Skeletal muscle satellite cell (primary cell): Measurements from ENCODE around the gene ST3GAL4.

Experiments
- H3K27me3 ChIP-seq: 2 replicates; pipeline ENCODE4 v1.7.0; 2013; ENCODE audit warnings: low read length; ENCODE audit not compliant: control insufficient read depth, insufficient read depth
- H3K36me3 ChIP-seq: 2 replicates; pipeline ENCODE4 v1.7.0; 2013; ENCODE audit warnings: mild to moderate bottlenecking, control low read depth, low read length; ENCODE audit not compliant: insufficient read depth
- H3K4me1 ChIP-seq: 2 replicates; pipeline ENCODE4 v1.7.0; 2013; ENCODE audit warnings: low read length; ENCODE audit not compliant: control insufficient read depth, insufficient read depth
- H3K4me2 ChIP-seq: 2 replicates; pipeline ENCODE4 v1.7.0; 2013; ENCODE audit warnings: mild to moderate bottlenecking, low read length
- H3K4me3 ChIP-seq: 2 replicates; pipeline ENCODE4 v1.7.0; 2013; ENCODE audit warnings: low read length
- H3K9ac ChIP-seq: 2 replicates; pipeline ENCODE4 v1.7.0; 2013; ENCODE audit warnings: mild to moderate bottlenecking, low read depth, low read length, moderate library complexity
- H3K9me3 ChIP-seq: replicated peaks from 2 replicates; pipeline ENCODE4 v1.7.0; 2013; ENCODE audit warnings: mild to moderate bottlenecking, control low read depth, low read length

ST3GAL4 gene

GRCh38 chr11:126350836-126351235, 4.7 kb upstream of the ST3GAL4 start:
- H3K9me3 ChIP-seq, result no peaks in the 10 kb centered on the region
- peaks cover 29% of the 10 kb centered on the region for H3K4me1 ChIP-seq
- no peak overlapping the region for H3K4me2 ChIP-seq
- no peaks in the 10 kb centered on the region for H3K27me3 ChIP-seq
- H3K36me3 ChIP-seq, result peaks cover 18% of the 10 kb centered on the region
- no peak overlapping the region for H3K4me3 ChIP-seq
- H3K9ac ChIP-seq, result no peak overlapping the region

GRCh38 chr11:126352163-126352562, 3.3 kb upstream of the ST3GAL4 start:
- H3K36me3 ChIP-seq, result peaks cover 18% of the 10 kb centered on the region
- no peak overlapping the region for H3K4me2 ChIP-seq
- H3K27me3 ChIP-seq, result no peaks in the 10 kb centered on the region
- H3K9me3 ChIP-seq, result no peaks in the 10 kb centered on the region
- no peak overlapping the region for H3K4me3 ChIP-seq
- no peak overlapping the region for H3K9ac ChIP-seq
- peaks cover 41% of the 10 kb centered on the region for H3K4me1 ChIP-seq

- Histone ChIP-seq H3K36me3 (peaks cover 14% of the 10 kb centered on the region), H3K27me3 (no peaks in the 10 kb centered on the region), H3K4me2 (peak overlapping the region; percentile 23), H3K4me3 (no peak overlapping the region), H3K9ac (no peak overlapping the region), H3K4me1 (peaks cover 42% of the 10 kb centered on the region), H3K9me3 (no peaks in the 10 kb centered on the region)
Measured at GRCh38 chr11:126352934-126353801, 2.3 kb upstream of the ST3GAL4 start.

- Histone ChIP-seq H3K9me3 (no peaks in the 10 kb centered on the region), H3K9ac (peak overlapping the region; percentile 88), H3K4me2 (peak overlapping the region; percentile 96), H3K4me3 (peak overlapping the region; percentile 86), H3K36me3 (peaks cover 14% of the 10 kb centered on the region), H3K4me1 (peaks cover 41% of the 10 kb centered on the region), H3K27me3 (no peaks in the 10 kb centered on the region)
Measured at GRCh38 chr11:126354631-126355323, 709 bp upstream of the ST3GAL4 start.

GRCh38 chr11:126355926-126356897, 726 bp downstream of the ST3GAL4 start:
- Histone ChIP-seq H3K9ac (peak overlapping the region; percentile 88), H3K4me1 (peaks cover 44% of the 10 kb centered on the region), H3K4me3 (peak overlapping the region; percentile 86), H3K4me2 (peak overlapping the region; percentile 96), H3K36me3 (peaks cover 8% of the 10 kb centered on the region), H3K9me3 (no peaks in the 10 kb centered on the region), H3K27me3 (no peaks in the 10 kb centered on the region)

GRCh38 chr11:126357055-126357962, 1.8 kb downstream of the ST3GAL4 start:
- peak overlapping the region; percentile 86 for H3K4me3 ChIP-seq
- H3K27me3 ChIP-seq, result no peaks in the 10 kb centered on the region
- H3K36me3 ChIP-seq, result peaks cover under 1% of the 10 kb centered on the region
- peak overlapping the region; percentile 96 for H3K4me2 ChIP-seq
- no peaks in the 10 kb centered on the region for H3K9me3 ChIP-seq
- H3K4me1 ChIP-seq, result peaks cover 44% of the 10 kb centered on the region
- peak overlapping the region; percentile 88 for H3K9ac ChIP-seq

- peak overlapping the region; percentile 96 for H3K4me2 ChIP-seq
- H3K4me3 ChIP-seq, result no peak overlapping the region
- no peaks in the 10 kb centered on the region for H3K9me3 ChIP-seq
- no peaks in the 10 kb centered on the region for H3K36me3 ChIP-seq
- peaks cover 39% of the 10 kb centered on the region for H3K4me1 ChIP-seq
- H3K27me3 ChIP-seq, result no peaks in the 10 kb centered on the region
- no peak overlapping the region for H3K9ac ChIP-seq
Measured at GRCh38 chr11:126357969-126358762, 2.7 kb downstream of the ST3GAL4 start.

- Histone ChIP-seq H3K4me2 (no peak overlapping the region), H3K27me3 (no peaks in the 10 kb centered on the region), H3K4me3 (no peak overlapping the region), H3K36me3 (peaks cover 2% of the 10 kb centered on the region), H3K9me3 (no peaks in the 10 kb centered on the region), H3K4me1 (peaks cover 33% of the 10 kb centered on the region), H3K9ac (no peak overlapping the region)
Measured at GRCh38 chr11:126358763-126359160, 3.3 kb downstream of the ST3GAL4 start.

- H3K9me3 ChIP-seq, result no peaks in the 10 kb centered on the region
- H3K4me1 ChIP-seq, result peaks cover 30% of the 10 kb centered on the region
- no peak overlapping the region for H3K9ac ChIP-seq
- no peaks in the 10 kb centered on the region for H3K27me3 ChIP-seq
- peak overlapping the region; percentile 9 for H3K4me2 ChIP-seq
- H3K36me3 ChIP-seq, result peaks cover 3% of the 10 kb centered on the region
- no peak overlapping the region for H3K4me3 ChIP-seq
Measured at GRCh38 chr11:126359431-126360048, 4.1 kb downstream of the ST3GAL4 start.
